CD4-positive, alpha-beta T cell treated with Interleukin-17A for 1 hour (primary cell): Measurements from ENCODE around the gene CELA2B.

Experiments used
- DNase-seq: peaks from one replicate; pipeline ENCODE4 v3.0.0-alpha.2; 2020

CELA2B gene

GRCh38 chr1:15526490-15527339 is 50.8 kb downstream of the CELA2B start, which contains the start of gene DNAJC16:
DNAJC16 (plus strand) TSS chr1:15526848; CDS start chr1:15529106, 2,258 bp downstream.
- peak; percentile 99 for DNase-seq

- no peak for DNase-seq
These were observed 55.1 kb downstream of the CELA2B start for GRCh38 chr1:15531003-15531402.

- DNase-seq = no peak
These were observed 55.8 kb downstream of the CELA2B start for GRCh38 chr1:15531682-15532081.

GRCh38 chr1:15538771-15539170 is 62.9 kb downstream of the CELA2B start:
- DNase-seq = no peak

- DNase-seq = no peak
These were observed 64.3 kb downstream of the CELA2B start for GRCh38 chr1:15540186-15540585.
